Hepatocyte (in vitro differentiated cells): ENCODE results near the gene NKIRAS2. TPM values are rescaled to one million over a fixed set of nuclear protein-coding genes. Genes with fewer than 3 reads are reported as not detected.

Experiments used
- DNase-seq: peaks from one replicate; pipeline ENCODE4 v3.0.0-alpha.2; 2016; ENCODE audit warnings: low spot score
- H2AFZ ChIP-seq: fragments of 200-600 bp; sonication (generic); 2 replicates; pipeline ENCODE4 v1.6.0; 2016; ENCODE audit warnings: antibody characterized with exemption, mild to moderate bottlenecking
- H3K27ac ChIP-seq: fragments of 200-600 bp; sonication (generic); 2 replicates; pipeline ENCODE4 v1.5.1; 2016; ENCODE audit warnings: mild to moderate bottlenecking
- H3K27me3 ChIP-seq: fragments of 200-600 bp; sonication (generic); 2 replicates; pipeline ENCODE4 v1.6.1; 2016
- H3K36me3 ChIP-seq: fragments of 200-600 bp; sonication (generic); replicated peaks from 2 replicates; pipeline ENCODE4 v1.5.1; 2016; ENCODE audit warnings: low read depth; ENCODE audit not compliant: insufficient read depth
- H3K4me1 ChIP-seq: fragments of 200-600 bp; sonication (generic); 2 replicates; pipeline ENCODE4 v1.5.1; 2016; ENCODE audit warnings: mild to moderate bottlenecking, moderate library complexity; ENCODE audit not compliant: insufficient read depth
- H3K4me2 ChIP-seq: fragments of 200-600 bp; sonication (generic); 2 replicates; pipeline ENCODE4 v1.6.0; 2016
- H3K4me3 ChIP-seq: fragments of 200-600 bp; sonication (generic); 2 replicates; pipeline ENCODE4 v1.5.1; 2016; ENCODE audit warnings: mild to moderate bottlenecking
- H3K79me2 ChIP-seq: fragments of 200-600 bp; sonication (generic); 2 replicates; pipeline ENCODE4 v1.6.0; 2017; ENCODE audit warnings: mild to moderate bottlenecking
- H3K9me2 ChIP-seq: fragments of 200-600 bp; sonication (generic); replicated peaks from 2 replicates; pipeline ENCODE4 v1.6.0; 2017; ENCODE audit warnings: mild to moderate bottlenecking; ENCODE audit not compliant: insufficient read depth
- H3K9me3 ChIP-seq: fragments of 200-600 bp; sonication (generic); 2 replicates; pipeline ENCODE4 v1.5.1; 2016; ENCODE audit warnings: low read depth, mild to moderate bottlenecking
- H4K20me1 ChIP-seq: fragments of 200-600 bp; sonication (generic); 2 replicates; pipeline ENCODE4 v1.6.0; 2016; ENCODE audit warnings: mild to moderate bottlenecking; ENCODE audit not compliant: insufficient read depth, poor library complexity, severe bottlenecking
- EZH2 ChIP-seq: fragments of 200-600 bp; sonication (generic); IDR thresholded peaks from 2 replicates; pipeline ENCODE4 v1.6.1; 2016; ENCODE audit warnings: antibody characterized with exemption, mild to moderate bottlenecking, borderline replicate concordance
- EZH2phosphoT487 ChIP-seq: fragments of 200-600 bp; sonication (generic); IDR thresholded peaks from one replicate; pipeline ENCODE4 v1.6.1; 2018; ENCODE audit warnings: antibody characterized with exemption, mild to moderate bottlenecking, low read depth, moderate library complexity; ENCODE audit not compliant: unreplicated experiment, severe bottlenecking
- WGBS: methylation state at CpG from one replicate; pipeline ENCODE4 v1.1.6; 2016; ENCODE audit warnings: low lambda C conversion rate; ENCODE audit errors: missing lambda C conversion rate; 5-methylcytosine and 5-hydroxymethylcytosine counted together
- polyA plus RNA-seq: library from polyadenylated mRNA; unstranded; fragments of >200 nt; fragmentation: Nextera tagmentation; extraction: Ambion mirVana; gene quantifications from 2 replicates; pipeline ENCODE4 v1.2.1, GENCODE V29; 2016
- total RNA-seq: library from RNA; depleted of rRNA; stranded (reverse); fragments of >200 nt; gene quantifications from 2 replicates; pipeline ENCODE4 v1.2.3, GENCODE V29; 2014
- TF ChIP-seq, protein P1 (sequence below): fragments of 200-600 bp; sonication (generic); IDR thresholded peaks from 2 replicates; pipeline ENCODE4 v1.5.1; 2016; ENCODE audit warnings: antibody characterized with exemption, mild to moderate bottlenecking; ENCODE audit not compliant: poor library complexity

The NKIRAS2 gene
- total and polyA plus RNA-seq, 2 experiments from 2014 or later: 40.8 to 55.0 TPM

DNA sequence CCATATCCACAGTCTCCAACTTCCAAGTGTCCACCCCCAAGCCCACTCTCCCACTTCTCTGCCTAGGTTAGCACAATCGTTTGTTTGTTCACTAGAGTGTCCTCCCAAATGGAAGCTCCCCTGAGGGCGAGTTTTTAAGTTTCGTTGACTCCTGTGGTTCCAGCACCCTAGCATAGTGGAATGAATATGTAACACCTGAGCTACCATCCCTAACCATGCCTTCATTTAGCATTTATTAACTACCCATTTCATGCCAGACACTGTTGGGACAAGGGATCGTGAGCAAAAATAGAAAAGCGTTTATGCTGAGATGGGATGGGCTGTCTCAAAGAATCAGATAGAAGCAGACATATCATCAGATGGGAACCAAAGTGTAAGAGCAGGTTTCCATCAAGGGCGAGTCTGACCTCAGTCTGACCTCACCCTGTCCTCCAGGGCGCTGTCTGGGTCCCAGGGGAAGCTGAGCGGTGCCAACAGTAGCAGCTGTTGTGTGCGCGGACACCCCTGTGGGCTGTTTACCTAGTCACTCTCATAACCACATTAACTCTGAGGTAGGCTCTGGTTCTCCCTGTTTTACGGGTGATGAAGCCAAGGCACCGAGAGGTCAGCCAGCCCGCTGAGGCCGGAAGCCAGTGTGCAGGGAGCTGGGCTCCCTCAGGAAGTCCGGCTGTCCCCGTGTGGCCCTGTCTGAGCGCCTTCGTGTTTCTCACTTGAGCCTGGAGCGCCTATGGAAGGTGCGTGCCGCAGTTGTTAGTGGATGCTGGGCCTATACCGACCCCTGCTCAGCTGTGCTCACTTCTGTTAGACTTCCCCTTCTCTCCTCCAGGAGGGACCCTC is 47.1 kb upstream of the NKIRAS2 start:
- WGBS: 89% methylated on average over 22 of the region's 22 CpGs
- Histone ChIP-seq H3K27me3 (no peaks in the 10 kb centered on the region), H3K4me3 (no peak overlapping the region), H3K9me3 (no peaks in the 10 kb centered on the region), H3K9me2 (no peaks in the 10 kb centered on the region), H4K20me1 (peaks cover 8% of the 10 kb centered on the region), H2AFZ (no peak overlapping the region), H3K27ac (no peak overlapping the region), H3K36me3 (no peaks in the 10 kb centered on the region), H3K4me2 (no peak overlapping the region), H3K79me2 (peaks cover 42% of the 10 kb centered on the region), H3K4me1 (peaks cover 7% of the 10 kb centered on the region)
- TF ChIP-seq, protein P1, sequence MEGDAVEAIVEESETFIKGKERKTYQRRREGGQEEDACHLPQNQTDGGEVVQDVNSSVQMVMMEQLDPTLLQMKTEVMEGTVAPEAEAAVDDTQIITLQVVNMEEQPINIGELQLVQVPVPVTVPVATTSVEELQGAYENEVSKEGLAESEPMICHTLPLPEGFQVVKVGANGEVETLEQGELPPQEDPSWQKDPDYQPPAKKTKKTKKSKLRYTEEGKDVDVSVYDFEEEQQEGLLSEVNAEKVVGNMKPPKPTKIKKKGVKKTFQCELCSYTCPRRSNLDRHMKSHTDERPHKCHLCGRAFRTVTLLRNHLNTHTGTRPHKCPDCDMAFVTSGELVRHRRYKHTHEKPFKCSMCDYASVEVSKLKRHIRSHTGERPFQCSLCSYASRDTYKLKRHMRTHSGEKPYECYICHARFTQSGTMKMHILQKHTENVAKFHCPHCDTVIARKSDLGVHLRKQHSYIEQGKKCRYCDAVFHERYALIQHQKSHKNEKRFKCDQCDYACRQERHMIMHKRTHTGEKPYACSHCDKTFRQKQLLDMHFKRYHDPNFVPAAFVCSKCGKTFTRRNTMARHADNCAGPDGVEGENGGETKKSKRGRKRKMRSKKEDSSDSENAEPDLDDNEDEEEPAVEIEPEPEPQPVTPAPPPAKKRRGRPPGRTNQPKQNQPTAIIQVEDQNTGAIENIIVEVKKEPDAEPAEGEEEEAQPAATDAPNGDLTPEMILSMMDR: no peak
- TF ChIP-seq EZH2 (no peak), EZH2phosphoT487 (no peak)
- DNase-seq: no peak

DNA sequence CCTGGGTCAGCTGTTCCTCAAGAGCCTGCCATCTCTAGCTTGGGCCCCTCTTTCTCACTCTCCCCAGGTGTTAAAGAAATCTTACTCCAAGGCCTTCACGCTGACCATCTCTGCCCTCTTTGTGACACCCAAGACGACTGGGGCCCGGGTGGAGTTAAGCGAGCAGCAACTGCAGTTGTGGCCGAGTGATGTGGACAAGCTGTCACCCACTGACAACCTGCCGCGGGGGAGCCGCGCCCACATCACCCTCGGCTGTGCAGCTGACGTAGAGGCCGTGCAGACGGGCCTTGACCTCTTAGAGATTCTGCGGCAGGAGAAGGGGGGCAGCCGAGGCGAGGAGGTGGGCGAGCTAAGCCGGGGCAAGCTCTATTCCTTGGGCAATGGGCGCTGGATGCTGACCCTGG is 46.5 kb upstream of the NKIRAS2 start:
- Histone ChIP-seq H3K27me3 (no peaks in the 10 kb centered on the region), H3K4me1 (peaks cover under 1% of the 10 kb centered on the region), H3K27ac (no peak overlapping the region), H3K9me2 (no peaks in the 10 kb centered on the region), H3K36me3 (no peaks in the 10 kb centered on the region), H2AFZ (no peak overlapping the region), H3K9me3 (no peaks in the 10 kb centered on the region), H3K4me2 (no peak overlapping the region), H4K20me1 (peaks cover 8% of the 10 kb centered on the region), H3K4me3 (no peak overlapping the region), H3K79me2 (peaks cover 36% of the 10 kb centered on the region)
- no peak for DNase-seq
- no peak for TF ChIP-seq EZH2phosphoT487
- no peak for TF ChIP-seq EZH2
- TF ChIP-seq, protein P1: no peak
- 89% methylated on average over 19 of the region's 19 CpGs for WGBS

- Histone ChIP-seq H3K4me1 (no peaks in the 10 kb centered on the region), H3K27ac (no peak overlapping the region), H3K9me3 (no peaks in the 10 kb centered on the region), H3K79me2 (peaks cover 29% of the 10 kb centered on the region), H3K36me3 (no peaks in the 10 kb centered on the region), H3K4me2 (no peak overlapping the region), H3K27me3 (no peaks in the 10 kb centered on the region), H4K20me1 (peaks cover 8% of the 10 kb centered on the region), H3K4me3 (no peak overlapping the region), H3K9me2 (no peaks in the 10 kb centered on the region), H2AFZ (no peak overlapping the region)
- WGBS: 87% methylated on average over 6 of the region's 6 CpGs
- TF ChIP-seq, protein P1: no peak
- no peak for DNase-seq
These were observed 45.9 kb upstream of the NKIRAS2 start for GRCh38 chr17:41974031-41974430.
